Measurements from ENCODE around the gene AHI1. TPM values are rescaled to one million over a fixed set of nuclear protein-coding genes. Genes with fewer than 3 reads are reported as not detected.

The AHI1 gene
- polyA plus RNA-seq, 1 of the 3 experiments (the other 2 are of a cell fraction): 7.3 TPM

- TF ChIP-seq GABPA (IDR thresholded peaks at IDR 0.05; ENCODE audit: low read depth): no peak
- no peak for TF ChIP-seq CTCF (IDR thresholded peaks at IDR 0.05)
- no peak for TF ChIP-seq JUND (IDR thresholded peaks at IDR 0.05)
- no peak for TF ChIP-seq REST (IDR thresholded peaks at IDR 0.05; ENCODE audit: low read depth, low read length)
- no peak for TF ChIP-seq MAX (IDR thresholded peaks at IDR 0.05; ENCODE audit: low read depth)
- no peak for TF ChIP-seq SMC3 (IDR thresholded peaks at IDR 0.05; ENCODE audit: low read depth, low read length)
- no peak for TF ChIP-seq CHD2 (IDR thresholded peaks at IDR 0.05; ENCODE audit: low read length, partially characterized antibody)
- Histone ChIP-seq H3K36me3 (replicated peaks in 1 of 2; ENCODE audit: control insufficient read depth in 1 of 2, insufficient read depth in 2 of 2, low read length in 1 of 2) (peaks cover 2 to 25% of the 10 kb centered on the region in 2 experiments), H3K4me2 (no peak overlapping the region), H3K79me2 (ENCODE audit: insufficient read depth) (no peaks in the 10 kb centered on the region), H3K9me3 (no peaks in the 10 kb centered on the region), H3K4me1 (ENCODE audit: control insufficient read depth in 1 of 2, insufficient read depth in 2 of 2, low read depth in 1 of 2, low read length in 1 of 2) (no peaks in the 10 kb centered on the region), H3K4me3 (ENCODE audit: low read depth in 2 of 2, low read length in 1 of 2) (no peak overlapping the region), H3K27me3 (ENCODE audit: insufficient read depth) (no peaks in the 10 kb centered on the region), H4K20me1 (ENCODE audit: insufficient read depth) (no peaks in the 10 kb centered on the region), H3K9me2 (no peaks in the 10 kb centered on the region), H2AFZ (ENCODE audit: low read depth) (no peak overlapping the region), H3K27ac (ENCODE audit: low read depth in 2 of 2, low read length in 1 of 2) (no peak overlapping the region), H3F3A (replicated peaks; ENCODE audit: insufficient read depth) (peaks cover 16% of the 10 kb centered on the region), H3K9ac (no peak overlapping the region)
- POLR2A ChIA-PET: no interaction called here
- CTCF ChIA-PET: no interaction called here
- no peak for DNase-seq
- 82% methylated on average over 2 of the region's 2 CpGs for WGBS (ENCODE audit: low lambda C conversion rate)
These were observed 166.5 kb downstream of the AHI1 start for GRCh38 chr6:135331002-135331401.

GRCh38 chr6:135329851-135330803 lies 167.4 kb downstream of the AHI1 start:
- Histone ChIP-seq H3K36me3 (replicated peaks in 1 of 2; ENCODE audit: control insufficient read depth in 1 of 2, insufficient read depth in 2 of 2, low read length in 1 of 2) (peaks cover 2 to 22% of the 10 kb centered on the region in 2 experiments), H2AFZ (ENCODE audit: low read depth) (no peak overlapping the region), H3K4me3 (ENCODE audit: low read depth in 2 of 2, low read length in 1 of 2) (no peak overlapping the region), H3K4me2 (no peak overlapping the region), H4K20me1 (ENCODE audit: insufficient read depth) (no peaks in the 10 kb centered on the region), H3K9ac (no peak overlapping the region), H3K27ac (ENCODE audit: low read depth in 2 of 2, low read length in 1 of 2) (no peak overlapping the region), H3K4me1 (ENCODE audit: control insufficient read depth in 1 of 2, insufficient read depth in 2 of 2, low read depth in 1 of 2, low read length in 1 of 2) (no peaks in the 10 kb centered on the region), H3K9me2 (no peaks in the 10 kb centered on the region), H3K27me3 (ENCODE audit: insufficient read depth) (no peaks in the 10 kb centered on the region), H3K79me2 (ENCODE audit: insufficient read depth) (no peaks in the 10 kb centered on the region), H3K9me3 (no peaks in the 10 kb centered on the region), H3F3A (replicated peaks; ENCODE audit: insufficient read depth) (peaks cover 16% of the 10 kb centered on the region)
- CTCF ChIA-PET: no interaction called here
- 91% methylated on average over 13 of the region's 13 CpGs for WGBS (ENCODE audit: low lambda C conversion rate)
- DNase-seq: no peak
- POLR2A ChIA-PET: no interaction called here
- TF ChIP-seq MXI1 (IDR thresholded peaks at IDR 0.05; ENCODE audit: low read depth, low read length) (no peak), TEAD4 (IDR thresholded peaks at IDR 0.05; ENCODE audit: borderline replicate concordance, insufficient read depth) (no peak), JUND (IDR thresholded peaks at IDR 0.05) (no peak), IRF3 (IDR thresholded peaks at IDR 0.05; ENCODE audit: low read depth, low read length) (no peak), POLR2AphosphoS5 (IDR thresholded peaks at IDR 0.05; ENCODE audit: low read depth, low read length) (no peak), EZH2phosphoT487 (IDR thresholded peaks at IDR 0.05; ENCODE audit: borderline replicate concordance, low read depth) (no peak), GABPA (IDR thresholded peaks at IDR 0.05; ENCODE audit: low read depth) (no peak), TCF12 (IDR thresholded peaks at IDR 0.05) (no peak), CHD2 (IDR thresholded peaks at IDR 0.05; ENCODE audit: low read length, partially characterized antibody) (no peak), FOSL2 (IDR thresholded peaks at IDR 0.05; ENCODE audit: borderline replicate concordance, low read depth) (no peak), CTCF (IDR thresholded peaks at IDR 0.05) (no peak), NFIC (IDR thresholded peaks at IDR 0.05; ENCODE audit: borderline replicate concordance) (no peak), RXRA (IDR thresholded peaks at IDR 0.05; ENCODE audit: borderline replicate concordance, low read depth) (no peak)
